Stimulated activated CD8-positive, alpha-beta memory T cell treated with anti-CD3 and anti-CD28 coated beads, Interleukin-12 subunit alpha, Interleukin-12 subunit beta, amount 100 ng/mL, for 24 hours (primary cell): ENCODE measurements around the gene NPY.

Experiments
- DNase-seq: peaks from one replicate; pipeline ENCODE4 v3.0.0-alpha.2; 2020; ENCODE audit errors: extremely low read depth

Gene NPY

GRCh38 chr7:24313777-24314176 lies 29.8 kb downstream of the NPY start:
- DNase-seq: no peak

GRCh38 chr7:24316340-24316739 lies 32.4 kb downstream of the NPY start:
- no peak for DNase-seq

DNA sequence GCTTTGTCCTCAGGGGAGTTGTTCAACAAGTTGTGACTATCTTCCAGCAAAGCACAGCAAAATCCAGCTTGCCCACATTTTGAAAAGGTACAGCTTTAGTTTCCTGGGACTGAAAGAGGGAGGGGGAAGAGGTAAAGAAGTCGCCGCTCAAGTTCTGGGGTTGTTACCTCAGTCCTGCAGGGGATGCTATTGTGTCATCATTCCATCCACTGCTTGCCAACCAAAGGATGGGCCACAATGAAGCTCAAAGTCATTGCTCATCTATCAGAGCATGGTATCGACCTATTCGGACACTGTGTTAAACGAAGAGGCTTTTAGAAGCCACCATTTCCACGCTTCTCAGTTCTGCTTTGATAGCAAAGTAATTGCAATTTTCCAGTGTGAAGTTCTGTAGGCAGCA lies 34.3 kb downstream of the NPY start:
- no peak for DNase-seq

- DNase-seq: no peak
These were observed 35.2 kb downstream of the NPY start for GRCh38 chr7:24319209-24319608.

- DNase-seq: no peak
These were observed 40.0 kb downstream of the NPY start for GRCh38 chr7:24323961-24324480.

GRCh38 chr7:24325708-24326107 lies 41.7 kb downstream of the NPY start:
- DNase-seq: no peak

DNA sequence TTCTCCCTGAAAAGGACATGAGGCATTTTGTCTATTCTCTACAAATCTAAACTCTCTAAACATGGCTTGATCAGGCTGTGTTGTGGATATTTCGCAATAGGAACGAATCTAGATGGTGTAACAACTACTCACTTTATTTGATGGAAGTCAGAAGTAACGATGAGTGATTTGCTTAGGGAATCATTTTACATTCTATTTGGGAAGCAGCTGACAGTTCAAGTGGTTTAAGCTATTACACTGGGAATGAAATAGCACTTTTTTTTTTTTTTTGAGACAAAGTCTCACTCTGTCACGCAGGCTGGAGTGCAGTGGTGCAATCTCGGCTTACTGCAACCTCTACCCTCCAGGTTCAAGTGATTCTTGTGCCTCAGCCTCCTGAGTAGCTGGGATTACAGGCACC lies 44.1 kb downstream of the NPY start:
- DNase-seq: no peak

GRCh38 chr7:24328894-24329293 lies 44.9 kb downstream of the NPY start:
- DNase-seq: no peak

- no peak for DNase-seq
These were observed 50.0 kb downstream of the NPY start for GRCh38 chr7:24334012-24334411.

- no peak for DNase-seq
These were observed 50.6 kb downstream of the NPY start for GRCh38 chr7:24334627-24335026.

DNA sequence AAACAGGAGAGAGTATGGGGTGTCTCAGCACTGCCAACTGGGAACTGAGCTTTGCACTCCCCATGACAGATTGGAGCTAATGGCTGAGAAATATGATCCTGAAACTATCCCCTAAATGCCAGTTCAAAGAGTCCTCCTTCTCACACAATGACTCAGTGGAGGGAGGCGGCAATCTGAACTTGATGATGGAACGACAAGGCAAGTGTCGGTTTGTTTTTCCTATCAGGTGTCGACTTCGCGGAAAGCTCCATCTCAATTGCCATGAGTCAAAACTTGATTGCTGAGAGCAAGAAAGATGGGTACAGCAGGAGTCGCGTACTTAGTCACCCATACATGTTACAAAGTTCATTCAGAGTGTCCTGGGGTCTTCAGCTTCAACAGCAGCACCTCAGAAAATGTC lies 52.5 kb downstream of the NPY start:
- DNase-seq: no peak

DNA sequence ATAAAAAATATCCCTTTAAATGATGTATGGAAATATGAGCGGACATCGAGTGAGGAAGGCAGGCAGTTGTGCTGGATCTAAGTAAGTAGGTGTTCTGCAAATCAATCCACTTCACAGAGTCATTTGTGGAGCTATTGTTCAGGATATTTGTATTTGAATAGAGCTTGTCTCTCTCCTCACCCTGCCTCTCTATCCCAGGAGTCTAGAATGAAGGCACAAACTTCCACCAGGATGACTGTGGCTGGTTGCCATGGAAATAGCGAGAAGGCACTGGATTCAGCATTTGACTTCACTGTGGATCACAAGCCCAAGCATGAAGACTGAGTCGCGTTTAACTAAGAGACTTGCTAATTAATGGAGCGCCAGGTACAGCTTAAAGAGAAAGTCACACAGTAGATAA lies 53.2 kb downstream of the NPY start:
- DNase-seq: no peak

DNA sequence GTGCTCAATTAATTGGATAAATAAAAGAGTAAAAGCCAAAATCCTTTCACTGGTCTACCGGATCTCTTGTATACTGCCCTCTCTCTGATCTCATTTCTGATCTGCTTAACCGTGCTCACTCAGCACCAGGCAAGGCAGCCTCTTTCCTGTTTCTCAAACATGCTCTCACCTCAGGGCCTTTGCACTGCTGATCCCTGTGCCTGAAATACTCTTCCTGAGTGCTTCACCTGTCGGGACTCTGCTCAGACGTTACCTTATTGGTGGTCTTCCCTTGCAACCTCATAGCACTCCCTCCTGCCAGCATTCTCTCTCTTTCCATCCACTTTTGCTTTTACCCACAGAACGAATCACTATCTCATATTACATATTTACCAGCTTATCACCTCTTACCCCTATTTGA lies 55.6 kb downstream of the NPY start:
- DNase-seq: no peak

- DNase-seq: no peak
These were observed 56.7 kb downstream of the NPY start for GRCh38 chr7:24340727-24341126.
